NCI-H510A treated with DMSO at 0.1 percent for 48 hours (cell line): Measurements from ENCODE around the gene ALDH1A2.
"Not testable (repeated sequence)": the region's sequence is repeated elsewhere in the genome, so short reads cannot be mapped to it uniquely, and the experiment has no call there.

Experiments used
- DNase-seq: peaks from one replicate; lab custom pipeline; 2025; lab: John Stamatoyannopoulos, UW

Gene ALDH1A2

GRCh38 chr15:58040150-58040549 is 25.4 kb downstream of the ALDH1A2 start:
- DNase-seq: peak; percentile 68

- no peak for DNase-seq
These were observed 26.2 kb downstream of the ALDH1A2 start for GRCh38 chr15:58039079-58040035.

- peak; percentile 77 for DNase-seq
These were observed 27.0 kb downstream of the ALDH1A2 start for GRCh38 chr15:58038426-58039078.

DNA sequence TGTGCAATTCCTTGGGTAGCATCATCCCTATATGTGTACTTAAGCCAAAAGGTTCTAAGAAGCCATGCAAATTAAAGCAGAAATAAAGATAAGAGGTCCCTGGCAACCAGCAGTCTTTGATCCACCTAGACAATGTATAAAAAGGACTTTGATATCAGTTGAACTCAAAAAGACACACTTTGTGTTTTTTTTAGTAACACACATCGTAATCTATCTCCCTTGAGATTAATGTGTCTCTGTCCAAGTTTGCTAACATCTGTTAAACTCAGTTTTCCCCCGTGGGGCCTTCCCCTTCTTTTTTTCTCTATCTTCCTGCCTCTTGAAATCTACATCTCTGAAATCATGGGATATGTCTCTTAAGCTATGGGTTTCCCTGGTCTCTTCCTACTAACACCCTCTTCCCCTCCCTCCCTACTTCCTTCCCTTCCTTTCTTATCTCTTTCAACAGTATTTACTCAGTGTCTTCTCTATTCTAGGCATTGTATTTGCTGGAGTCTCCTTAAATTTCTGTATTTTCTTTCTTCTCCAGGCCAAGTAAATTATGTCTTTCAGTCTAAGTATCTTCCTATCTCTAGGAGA is 27.7 kb downstream of the ALDH1A2 start:
- DNase-seq: no peak

DNA sequence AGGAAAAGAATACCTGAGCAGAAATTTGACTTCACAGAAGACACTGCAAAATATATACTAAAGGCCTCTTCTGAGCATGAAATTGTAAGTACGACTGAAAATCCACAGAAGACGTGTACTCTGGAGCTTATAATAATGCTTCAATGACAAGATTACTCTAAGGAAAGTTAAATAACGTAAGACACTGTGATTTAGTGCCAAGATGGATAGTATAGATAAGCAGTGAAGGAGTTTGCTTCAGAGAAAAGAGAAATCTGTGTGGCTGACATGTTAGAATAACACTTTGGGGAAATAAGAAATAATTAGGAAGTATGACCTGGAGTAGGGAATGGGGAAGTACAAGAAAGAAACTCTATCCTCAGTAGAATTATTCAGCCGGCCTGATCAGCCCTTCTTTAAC is 28.9 kb downstream of the ALDH1A2 start:
- no peak for DNase-seq

DNA sequence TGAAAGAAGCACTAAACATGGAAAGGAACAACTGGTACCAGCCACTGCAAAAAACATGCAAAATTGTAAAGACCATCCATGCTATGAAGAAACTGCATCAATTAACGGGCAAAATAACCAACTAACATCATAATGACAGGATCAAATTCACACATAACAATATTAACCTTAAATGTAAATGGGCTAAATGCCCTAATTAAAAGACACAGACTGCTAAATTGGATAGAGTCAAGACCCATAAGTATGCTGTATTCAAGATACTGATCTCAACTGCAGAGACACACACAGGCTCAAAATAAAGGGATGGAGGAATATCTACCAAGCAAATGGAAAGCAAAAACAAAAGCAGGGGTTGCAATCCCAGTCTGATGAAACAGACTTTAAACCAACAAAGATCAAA is 37.1 kb downstream of the ALDH1A2 start:
- not testable (repeated sequence) for DNase-seq

DNA sequence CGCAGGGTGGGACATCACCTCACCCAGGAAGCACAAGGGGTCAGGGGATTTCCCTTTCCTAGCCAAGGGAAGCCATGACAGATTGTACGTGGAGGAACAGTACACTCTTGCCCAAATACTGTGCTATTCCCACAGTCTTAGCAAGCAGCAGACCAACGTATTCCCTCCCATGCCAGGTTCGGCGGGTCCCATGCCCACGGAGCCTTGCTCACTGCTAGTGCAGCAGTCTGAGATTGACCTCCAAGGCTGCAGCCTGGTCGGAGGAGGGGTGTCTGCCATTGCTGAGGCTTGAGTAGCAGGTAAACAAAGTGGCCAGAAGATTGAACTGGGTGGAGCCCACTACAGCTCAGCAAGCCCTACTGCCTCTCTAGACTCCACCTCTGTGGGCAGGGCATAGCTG is 39.0 kb downstream of the ALDH1A2 start:
- DNase-seq: no peak

DNA sequence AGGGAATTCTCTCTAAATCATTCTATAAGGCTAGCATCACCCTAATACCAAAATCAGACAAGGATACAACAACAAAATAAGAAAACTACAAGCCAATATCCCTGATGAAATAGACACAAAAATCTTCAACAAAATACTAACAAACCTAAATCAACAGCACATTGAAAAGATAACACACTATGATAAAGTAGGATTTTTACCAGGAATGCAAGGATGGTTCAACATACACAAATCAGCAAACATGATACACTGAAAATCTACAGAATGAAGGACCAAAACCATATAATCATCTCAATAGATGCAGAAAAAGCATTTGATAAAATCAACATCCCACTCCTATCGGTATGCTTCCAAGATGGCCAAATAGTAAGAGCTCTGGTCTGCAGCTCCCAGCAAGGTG is 39.5 kb downstream of the ALDH1A2 start:
- no peak for DNase-seq

GRCh38 chr15:58021332-58022230 is 43.9 kb downstream of the ALDH1A2 start:
- no peak for DNase-seq

DNA sequence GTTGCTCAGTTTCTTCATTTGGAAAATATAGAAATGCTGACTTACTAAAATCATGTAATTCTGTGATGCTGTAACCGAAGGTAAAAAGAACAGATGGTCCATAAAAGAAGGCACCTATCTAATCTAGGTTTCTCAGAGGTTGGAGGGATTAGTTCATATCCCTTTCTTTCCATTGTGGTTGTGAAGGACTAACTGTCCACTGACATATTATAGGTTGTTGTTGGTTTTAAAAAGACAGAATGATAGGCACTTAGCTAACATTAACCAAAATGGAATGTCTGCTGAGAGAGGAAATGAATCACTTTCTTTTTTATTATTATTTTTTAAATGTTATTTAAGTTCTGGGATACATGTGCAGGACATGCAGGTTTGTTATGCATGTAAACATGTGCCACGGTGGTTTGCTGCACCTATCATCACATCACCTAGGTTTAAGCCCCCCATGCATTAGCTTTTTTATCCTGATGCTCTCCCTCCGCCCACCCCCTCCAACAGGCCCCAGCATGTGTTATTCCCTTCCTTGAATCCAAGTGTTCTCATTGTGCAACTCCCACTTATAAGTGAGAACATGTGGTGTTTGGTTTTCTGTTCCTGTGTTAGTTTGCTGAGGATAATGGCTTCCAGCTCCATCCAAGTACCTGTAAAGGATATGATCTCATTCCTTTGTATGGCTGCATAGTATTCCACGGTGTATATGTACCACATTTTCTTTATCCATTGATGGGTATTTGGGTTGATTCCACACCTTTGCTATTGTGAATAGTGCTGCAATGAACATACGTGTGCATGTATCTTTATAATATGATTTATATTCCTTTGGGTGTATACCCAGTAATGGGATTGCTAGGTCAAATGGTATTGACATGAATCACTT is 45.8 kb downstream of the ALDH1A2 start:
- DNase-seq: no peak

GRCh38 chr15:58017869-58018268 is 47.6 kb downstream of the ALDH1A2 start:
- DNase-seq: no peak

DNA sequence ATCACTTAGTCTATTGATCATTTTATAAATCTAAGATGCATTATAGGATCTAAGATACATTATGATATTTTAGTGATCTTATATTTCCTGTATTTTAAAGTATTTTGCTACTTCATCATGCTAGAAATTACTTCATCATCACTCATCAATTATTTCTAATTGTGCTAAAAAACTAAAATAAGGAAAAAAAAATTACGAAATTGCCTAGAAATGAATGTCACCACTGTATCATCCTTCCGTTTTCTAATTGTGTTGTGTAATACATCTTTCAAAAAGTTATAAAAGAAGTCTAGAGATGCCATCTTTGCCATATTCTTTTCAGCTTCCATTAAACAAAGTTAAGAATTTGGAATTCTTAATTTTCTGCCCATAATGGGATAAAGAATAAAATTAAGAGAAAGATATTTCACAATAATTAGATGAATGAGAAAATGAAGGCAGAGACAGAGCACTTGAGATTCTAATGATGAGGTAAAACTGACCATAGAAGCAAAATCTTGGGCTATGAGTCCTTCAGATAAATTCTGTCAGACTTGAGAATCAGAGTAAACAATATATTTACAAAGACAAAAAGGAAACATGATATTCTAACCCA is 48.8 kb downstream of the ALDH1A2 start:
- DNase-seq: no peak

DNA sequence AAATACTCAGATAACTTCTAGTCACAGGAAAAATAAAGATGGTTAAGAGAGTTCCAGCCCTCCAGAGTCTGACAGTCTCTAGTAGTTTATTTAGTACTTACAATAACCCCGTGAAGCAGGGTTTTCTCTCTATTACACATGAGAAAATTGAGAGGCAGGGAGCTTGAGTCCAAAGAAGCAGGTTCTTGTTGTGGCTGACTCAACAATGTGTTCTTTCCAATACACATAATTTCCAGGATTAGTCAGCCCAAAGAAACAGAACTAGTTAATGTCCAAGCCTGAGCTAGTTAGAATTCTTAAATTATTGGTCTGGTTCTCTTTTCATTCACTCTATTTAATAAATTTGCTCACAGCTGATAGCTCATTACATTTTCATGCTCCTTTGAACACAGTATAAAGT is 49.9 kb downstream of the ALDH1A2 start:
- DNase-seq: no peak

GRCh38 chr15:58014470-58014869 is 51.0 kb downstream of the ALDH1A2 start:
- DNase-seq: no peak

DNA sequence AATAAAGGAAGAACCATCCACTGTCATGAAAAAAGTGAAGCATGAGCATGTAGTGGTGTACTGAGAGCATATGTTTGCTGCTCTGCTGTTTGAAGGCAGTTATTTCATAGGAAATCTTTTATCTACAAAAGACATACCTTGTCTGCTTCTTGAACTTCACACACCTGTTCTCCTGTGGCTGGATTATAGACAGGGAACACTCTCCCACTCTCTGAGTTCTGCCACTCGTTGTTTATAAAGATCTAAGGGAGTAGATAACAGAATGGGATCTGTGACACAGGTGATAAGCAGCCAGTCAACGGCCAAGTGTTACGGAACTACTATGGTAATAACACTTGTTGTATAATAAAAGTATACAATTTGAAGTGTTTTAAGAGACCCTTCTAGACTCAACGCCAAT is 51.5 kb downstream of the ALDH1A2 start:
- no peak for DNase-seq

GRCh38 chr15:58010983-58011382 is 54.5 kb downstream of the ALDH1A2 start:
- no peak for DNase-seq

GRCh38 chr15:58003810-58004209 is 61.7 kb downstream of the ALDH1A2 start:
- DNase-seq: no peak

DNA sequence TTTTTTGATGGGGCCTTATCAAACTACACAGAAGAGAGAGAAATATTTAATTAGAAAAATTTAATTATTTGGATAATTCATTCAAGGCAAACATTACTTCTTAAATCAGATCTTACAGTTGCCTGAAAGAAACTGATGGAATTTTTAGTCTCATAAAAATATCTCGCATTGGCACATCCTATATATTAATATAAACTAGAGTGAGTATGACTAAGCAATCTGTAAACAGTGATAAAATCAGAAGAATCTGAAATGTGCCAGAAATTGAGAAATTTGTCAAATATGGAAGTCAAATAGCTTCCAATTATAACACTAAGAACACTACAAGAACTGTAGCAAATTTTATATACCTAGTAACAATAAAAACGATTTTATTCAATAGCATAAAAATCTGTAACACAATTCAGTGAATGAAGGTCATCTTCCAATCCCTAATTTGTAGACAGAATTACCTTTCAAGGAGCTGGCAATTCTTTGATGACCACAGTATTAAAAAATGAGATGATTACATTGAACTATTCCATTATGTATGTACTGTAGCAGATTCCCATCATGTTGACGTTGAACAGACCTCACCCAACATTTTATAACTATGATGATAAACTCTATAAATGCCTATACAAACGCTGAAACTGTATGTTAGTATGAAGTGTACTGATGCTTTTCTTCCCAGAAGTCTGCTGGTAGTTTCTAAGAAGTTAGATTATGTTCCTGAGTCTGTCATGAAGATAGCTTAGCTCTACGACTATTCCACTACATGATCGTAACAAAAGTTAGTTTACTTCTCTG is 63.0 kb downstream of the ALDH1A2 start:
- no peak for DNase-seq

DNA sequence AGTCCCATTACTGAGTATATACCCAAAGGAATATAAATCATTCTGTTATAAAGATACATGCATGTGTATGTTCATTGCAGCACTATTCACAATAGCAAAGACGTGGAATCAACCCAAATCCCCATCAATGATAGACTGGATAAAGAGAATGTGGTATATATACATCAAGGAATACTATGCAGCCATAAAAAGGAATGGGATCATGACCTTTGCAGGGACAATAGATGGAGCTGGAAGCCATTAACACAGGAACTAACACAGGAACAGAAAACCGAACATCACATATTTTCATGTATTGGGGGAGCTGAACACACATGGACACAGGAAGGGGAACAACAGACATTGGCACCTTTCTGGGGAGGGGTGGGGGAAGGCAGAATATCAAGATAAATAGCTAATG is 65.8 kb downstream of the ALDH1A2 start:
- DNase-seq: not testable (repeated sequence)

- no peak for DNase-seq
These were observed 69.0 kb downstream of the ALDH1A2 start for GRCh38 chr15:57996561-57996960.
